Endodermal cell (in vitro differentiated cells): ENCODE data around the gene VKORC1. TPM values are rescaled to one million over a fixed set of nuclear protein-coding genes. Genes with fewer than 3 reads are reported as not detected.

ENCODE experiments used
- DNase-seq: peaks from one replicate; pipeline ENCODE4 v3.0.0-alpha.2; 2017
- H3K27ac ChIP-seq: 2 replicates; pipeline ENCODE4 v1.5.1; 2013; ENCODE audit warnings: mild to moderate bottlenecking, low read depth, low read length, moderate library complexity
- H3K27me3 ChIP-seq: 2 replicates; pipeline ENCODE4 v1.6.1; 2013; ENCODE audit warnings: mild to moderate bottlenecking, low read length, moderate library complexity; ENCODE audit not compliant: insufficient read depth, control insufficient read depth, poor library complexity, severe bottlenecking
- H3K36me3 ChIP-seq: 2 replicates; pipeline ENCODE4 v1.7.0; 2013; ENCODE audit warnings: mild to moderate bottlenecking, low read length, moderate library complexity; ENCODE audit not compliant: control insufficient read depth, insufficient read depth
- H3K4me1 ChIP-seq: one replicate; pipeline ENCODE4 v1.7.0; 2013; ENCODE audit warnings: low read length; ENCODE audit not compliant: control insufficient read depth, insufficient read depth
- H3K4me3 ChIP-seq: 2 replicates; pipeline ENCODE4 v1.5.1; 2013; ENCODE audit warnings: mild to moderate bottlenecking, low read length, moderate library complexity
- H3K9ac ChIP-seq: 2 replicates; pipeline ENCODE4 v1.6.1; 2013; ENCODE audit warnings: mild to moderate bottlenecking, low read length, moderate library complexity; ENCODE audit not compliant: poor library complexity, severe bottlenecking; ENCODE audit errors: extremely low read depth
- H3K9me3 ChIP-seq: 2 replicates; pipeline ENCODE4 v1.6.1; 2013; ENCODE audit warnings: mild to moderate bottlenecking, low read length, moderate library complexity; ENCODE audit not compliant: control insufficient read depth
- H3K27ac Mint-ChIP-seq: 2 replicates; pipeline ENCODE4 v1.8.0; 2020; ENCODE audit warnings: mixed read lengths
- H3K27me3 Mint-ChIP-seq: 2 replicates; pipeline ENCODE4 v1.8.0; 2021; ENCODE audit warnings: mild to moderate bottlenecking, mixed read lengths; ENCODE audit not compliant: insufficient read depth
- H3K36me3 Mint-ChIP-seq: 2 replicates; pipeline ENCODE4 v1.8.0; 2020; ENCODE audit warnings: low read depth, mixed read lengths
- H3K4me1 Mint-ChIP-seq: 2 replicates; pipeline ENCODE4 v1.8.0; 2020; ENCODE audit warnings: mixed read lengths
- H3K4me3 Mint-ChIP-seq: 2 replicates; pipeline ENCODE4 v1.8.0; 2020; ENCODE audit warnings: mild to moderate bottlenecking, moderate library complexity, mixed read lengths
- H3K9me3 Mint-ChIP-seq: 2 replicates; pipeline ENCODE4 v1.8.0; 2020; ENCODE audit warnings: mild to moderate bottlenecking, mixed read lengths
- CTCF ChIP-seq: fragments of 200-600 bp; sonication (generic); conservative IDR thresholded peaks from 2 replicates; pipeline ENCODE4 v1.5.0; 2021; ENCODE audit warnings: antibody characterized with exemption, mild to moderate bottlenecking
- WGBS, 2 experiments: methylation state at CpG; one replicate each; pipeline versions ENCODE4 v1.1.5 to v1.1.7; 2013; ENCODE audit warnings: missing lambda C conversion rate in 2 of 2, mixed read lengths in 1 of 2; ENCODE audit not compliant: insufficient coverage in 1 of 2, insufficient read length in 1 of 2; 5-methylcytosine and 5-hydroxymethylcytosine counted together
- total RNA-seq, 2 donors: library from RNA; stranded (reverse); fragmentation: NEBNext Ultra II Directional in 1 of 2; extraction: Animal tissue kit (Norgen Biotek cat#: 25700) in 1 of 2; gene quantifications; 2 replicates in 1 of 2; 3 replicates in 1 of 2; pipeline ENCODE4 v1.2.1, GENCODE V29; 2021

VKORC1 gene
- total RNA-seq, 2 donors from 2014 or later: 53.7 to 63.0 TPM

GRCh38 chr16:31092330-31092729, 2.3 kb downstream of the VKORC1 start:
- Mint-ChIP-seq H3K4me3 (no peak overlapping the region), H3K4me1 (peaks cover 3% of the 10 kb centered on the region), H3K27ac (no peak overlapping the region), H3K36me3 (peaks cover 14% of the 10 kb centered on the region), H3K27me3 (no peaks in the 10 kb centered on the region), H3K9me3 (no peaks in the 10 kb centered on the region)
- WGBS, 2 experiments: 96 to 100% methylated on average over 5 of the region's 5 CpGs
- Histone ChIP-seq H3K4me1 (no peaks in the 10 kb centered on the region), H3K36me3 (peaks cover 23% of the 10 kb centered on the region), H3K9ac (no peak overlapping the region), H3K27me3 (no peaks in the 10 kb centered on the region), H3K4me3 (no peak overlapping the region), H3K27ac (no peak overlapping the region), H3K9me3 (no peaks in the 10 kb centered on the region)
- DNase-seq: no peak
- TF ChIP-seq CTCF: no peak

- H3K4me3 Mint-ChIP-seq: no peak overlapping the region
- DNase-seq: no peak
- H3K4me1 ChIP-seq: no peaks in the 10 kb centered on the region
- H3K27ac Mint-ChIP-seq: no peak overlapping the region
- no peaks in the 10 kb centered on the region for H3K27me3 Mint-ChIP-seq
- no peak overlapping the region for H3K4me3 ChIP-seq
- WGBS, 2 experiments: 98 to 100% methylated on average over 1 to 2 of the region's 2 CpGs
- no peaks in the 10 kb centered on the region for H3K9me3 ChIP-seq
- H3K27ac ChIP-seq: no peak overlapping the region
- TF ChIP-seq CTCF: no peak
- H3K9ac ChIP-seq: no peak overlapping the region
- H3K27me3 ChIP-seq: no peaks in the 10 kb centered on the region
- peaks cover 1% of the 10 kb centered on the region for H3K4me1 Mint-ChIP-seq
- peaks cover 16% of the 10 kb centered on the region for H3K36me3 Mint-ChIP-seq
- H3K9me3 Mint-ChIP-seq: no peaks in the 10 kb centered on the region
- H3K36me3 ChIP-seq: peaks cover 23% of the 10 kb centered on the region
These were observed 4.1 kb downstream of the VKORC1 start for GRCh38 chr16:31090540-31090939.

- Mint-ChIP-seq H3K27me3 (no peaks in the 10 kb centered on the region), H3K36me3 (peaks cover 16% of the 10 kb centered on the region), H3K27ac (no peak overlapping the region), H3K4me3 (no peak overlapping the region), H3K4me1 (peaks cover 1% of the 10 kb centered on the region), H3K9me3 (no peaks in the 10 kb centered on the region)
- TF ChIP-seq CTCF: no peak
- no peak for DNase-seq
- no peaks in the 10 kb centered on the region for H3K4me1 ChIP-seq
- no peaks in the 10 kb centered on the region for H3K9me3 ChIP-seq
- no peak overlapping the region for H3K27ac ChIP-seq
- no peak overlapping the region for H3K4me3 ChIP-seq
- 97 to 98% methylated on average over 6 to 8 of the region's 8 CpGs for WGBS, 2 experiments
- no peak overlapping the region for H3K9ac ChIP-seq
- H3K36me3 ChIP-seq: peaks cover 23% of the 10 kb centered on the region
- H3K27me3 ChIP-seq: no peaks in the 10 kb centered on the region
These were observed 5.4 kb downstream of the VKORC1 start for GRCh38 chr16:31089199-31089598.
